ENCODE data around the gene FRZB. TPM values are rescaled to one million over a fixed set of nuclear protein-coding genes. Genes with fewer than 3 reads are reported as not detected.
A peak's percentile ranks its signal among the peaks of the same experiment; 100 is the strongest.

FRZB gene
- total RNA-seq, 6 experiments from 2014 or later, result 0.06 to 0.17 (median 0.09) TPM; not detected in 3

DNA sequence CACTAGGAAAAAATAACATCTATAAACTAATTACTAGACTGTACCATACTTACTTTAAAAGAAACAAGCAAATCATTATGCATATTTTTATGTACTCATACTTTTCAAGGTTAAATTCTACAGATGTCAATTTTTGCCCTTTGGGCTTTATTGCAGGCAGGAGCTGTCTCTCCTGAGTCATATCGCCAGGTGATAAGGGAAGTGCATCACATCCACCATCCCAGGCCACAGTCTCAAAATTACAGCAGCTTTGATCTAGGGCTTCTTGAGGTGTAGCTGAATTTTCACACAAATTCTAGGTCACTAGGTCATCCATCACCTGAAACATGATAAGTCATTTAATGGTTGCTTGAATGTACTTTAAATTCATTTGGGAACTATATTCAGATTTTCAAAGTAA is 38.4 kb upstream of the FRZB start:
- Mint-ChIP-seq H3K27me3 (ENCODE audit: insufficient read depth) (peaks cover 2% of the 10 kb centered on the region; the same call in 1 of the 2 replicates), H3K27ac (no peak overlapping the region), H3K4me1 (ENCODE audit: low read depth) (no peaks in the 10 kb centered on the region), H3K4me3 (no peak overlapping the region), H3K9me3 (no peaks in the 10 kb centered on the region), H3K36me3 (ENCODE audit: low read depth) (peaks cover 10% of the 10 kb centered on the region; the same call in 1 of the 2 replicates)
- no peak for TF ChIP-seq CTCF (IDR thresholded peaks at IDR 0.05)
- no peak for DNase-seq

DNA sequence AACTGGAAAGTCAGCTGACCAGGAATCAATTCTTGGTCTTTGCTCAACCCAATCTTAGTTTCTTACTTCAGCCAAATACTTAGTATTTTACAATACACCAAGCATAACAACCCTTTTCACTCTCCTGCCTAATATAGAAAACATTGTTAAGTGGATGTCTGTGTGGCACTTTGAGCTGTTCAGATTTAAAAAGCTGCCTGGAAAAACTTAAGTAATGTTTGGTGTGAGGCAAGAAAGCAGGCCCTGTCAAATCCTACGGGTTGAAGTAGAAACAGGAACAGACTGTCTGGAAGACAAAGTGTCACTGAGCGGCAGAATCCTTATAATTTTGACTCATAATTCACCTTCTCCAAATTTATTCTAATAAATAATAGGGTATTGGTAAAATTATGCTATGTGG is 37.1 kb upstream of the FRZB start:
- Mint-ChIP-seq H3K4me1 (ENCODE audit: low read depth) (no peaks in the 10 kb centered on the region), H3K36me3 (ENCODE audit: low read depth) (no peaks in the 10 kb centered on the region), H3K27ac (no peak overlapping the region), H3K27me3 (ENCODE audit: insufficient read depth) (peaks cover 2% of the 10 kb centered on the region; the same call in 1 of the 2 replicates), H3K4me3 (no peak overlapping the region), H3K9me3 (no peaks in the 10 kb centered on the region)
- no peak for DNase-seq
- no peak for TF ChIP-seq CTCF (IDR thresholded peaks at IDR 0.05)

GRCh38 chr2:182901748-182902147 is 35.3 kb upstream of the FRZB start:
- Mint-ChIP-seq H3K4me3 (no peak overlapping the region), H3K4me1 (ENCODE audit: low read depth) (peaks cover 9% of the 10 kb centered on the region), H3K27ac (no peak overlapping the region), H3K27me3 (ENCODE audit: insufficient read depth) (peaks cover 2% of the 10 kb centered on the region; the same call in 1 of the 2 replicates), H3K9me3 (no peaks in the 10 kb centered on the region), H3K36me3 (ENCODE audit: low read depth) (no peaks in the 10 kb centered on the region)
- DNase-seq, result no peak
- TF ChIP-seq CTCF (IDR thresholded peaks at IDR 0.05), result no peak

DNA sequence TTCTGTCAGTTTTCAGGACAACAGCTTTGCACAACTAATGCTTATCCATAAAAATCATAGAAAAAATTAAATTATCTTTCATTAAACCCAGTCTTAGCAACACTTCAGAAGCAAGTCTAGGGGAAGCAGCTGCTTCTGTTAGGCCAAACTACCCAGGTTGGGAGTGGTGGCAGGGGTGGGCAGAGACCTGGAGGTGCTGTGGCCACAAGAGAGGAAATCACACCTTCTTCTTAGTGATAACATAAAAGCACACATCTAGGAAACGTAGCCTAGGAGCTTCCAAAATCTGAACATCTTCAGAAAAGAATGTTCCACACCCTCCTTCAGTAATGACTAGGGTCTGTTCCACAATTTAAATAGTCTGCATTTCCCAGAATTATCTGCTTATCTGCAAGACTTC is 32.3 kb upstream of the FRZB start:
- Mint-ChIP-seq H3K4me3 (no peak overlapping the region), H3K36me3 (ENCODE audit: low read depth) (peaks cover 8% of the 10 kb centered on the region; the same call in 1 of the 2 replicates), H3K27me3 (ENCODE audit: insufficient read depth) (no peaks in the 10 kb centered on the region; the same call in 1 of the 2 replicates), H3K27ac (no peak overlapping the region), H3K9me3 (no peaks in the 10 kb centered on the region), H3K4me1 (ENCODE audit: low read depth) (peaks cover 18% of the 10 kb centered on the region)
- no peak for TF ChIP-seq CTCF (IDR thresholded peaks at IDR 0.05)
- no peak for DNase-seq

DNA sequence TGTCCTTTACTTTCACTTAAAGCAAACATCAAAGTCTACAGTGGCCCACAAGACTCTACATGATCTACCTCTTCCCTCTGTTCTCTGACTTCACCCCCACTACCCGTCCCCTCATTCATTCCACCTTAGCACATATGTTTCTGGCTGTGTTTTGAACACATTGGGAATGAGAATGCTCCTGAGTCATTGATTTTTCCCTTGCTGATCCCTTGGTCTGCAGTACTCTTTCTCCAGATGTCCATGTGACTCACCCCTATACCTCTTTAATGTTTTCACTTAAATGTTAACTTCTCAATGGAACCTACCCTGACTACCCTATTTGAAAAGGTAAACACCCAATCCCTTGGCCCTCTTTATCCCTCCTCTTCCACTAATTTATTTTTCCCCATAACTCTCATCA is 30.7 kb upstream of the FRZB start:
- H3K9me3 Mint-ChIP-seq, result no peaks in the 10 kb centered on the region
- peaks cover 8% of the 10 kb centered on the region; the same call in 1 of the 2 replicates for H3K36me3 Mint-ChIP-seq (ENCODE audit: low read depth)
- H3K27ac Mint-ChIP-seq, result no peak overlapping the region; the same call in 1 of the 2 replicates
- H3K27me3 Mint-ChIP-seq (ENCODE audit: insufficient read depth), result no peaks in the 10 kb centered on the region; the same call in 1 of the 2 replicates
- no peak overlapping the region for H3K4me3 Mint-ChIP-seq
- peaks cover 18% of the 10 kb centered on the region for H3K4me1 Mint-ChIP-seq (ENCODE audit: low read depth)
- DNase-seq, result peak; percentile 40
- TF ChIP-seq CTCF (IDR thresholded peaks at IDR 0.05), result no peak

DNA sequence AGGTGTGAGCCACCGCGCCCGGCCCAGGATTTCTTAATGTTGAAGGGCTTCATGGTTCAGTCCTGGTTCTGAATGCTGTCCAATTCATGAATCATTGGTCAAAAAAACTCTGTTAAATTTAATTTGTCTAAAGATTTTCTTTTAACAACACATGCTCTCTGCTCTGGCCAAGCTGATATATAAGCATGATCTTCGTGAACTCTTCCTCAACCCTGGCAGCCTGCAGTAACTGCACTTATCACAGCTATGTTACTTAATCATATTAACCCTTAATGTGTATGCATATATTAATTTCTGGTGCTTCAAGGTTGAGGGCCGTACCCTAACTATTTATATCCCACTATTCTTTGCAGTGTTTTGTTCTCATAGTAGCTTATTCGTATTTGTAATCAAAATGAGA is 29.4 kb upstream of the FRZB start:
- Mint-ChIP-seq H3K9me3 (no peaks in the 10 kb centered on the region), H3K27me3 (ENCODE audit: insufficient read depth) (no peaks in the 10 kb centered on the region; the same call in 1 of the 2 replicates), H3K4me1 (ENCODE audit: low read depth) (peaks cover 28% of the 10 kb centered on the region), H3K36me3 (ENCODE audit: low read depth) (peaks cover 8% of the 10 kb centered on the region; the same call in 1 of the 2 replicates), H3K27ac (no peak overlapping the region), H3K4me3 (no peak overlapping the region)
- DNase-seq, result no peak
- TF ChIP-seq CTCF (IDR thresholded peaks at IDR 0.05), result no peak
